Measurements from ENCODE around the gene IL22.

DNA sequence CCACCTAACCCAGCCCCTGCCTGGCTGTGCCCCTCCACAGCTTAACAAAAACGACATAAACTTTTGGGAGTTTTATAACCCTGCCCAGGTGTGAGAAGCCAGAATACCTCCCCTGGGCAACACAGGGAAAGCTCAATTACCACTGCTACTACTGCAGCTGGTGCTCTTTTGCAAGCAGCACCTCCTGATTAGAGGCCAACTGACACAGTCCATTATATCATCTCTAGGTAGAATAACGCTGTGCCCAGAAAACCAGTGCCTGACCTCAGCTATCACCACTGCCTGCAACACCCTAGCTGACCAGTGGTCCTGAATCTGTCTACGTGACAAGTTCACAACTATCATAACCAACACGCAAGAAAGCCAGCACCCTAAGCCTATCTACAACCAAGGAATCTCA is 44.5 kb upstream of the IL22 start:
- TF ChIP-seq, protein P1, sequence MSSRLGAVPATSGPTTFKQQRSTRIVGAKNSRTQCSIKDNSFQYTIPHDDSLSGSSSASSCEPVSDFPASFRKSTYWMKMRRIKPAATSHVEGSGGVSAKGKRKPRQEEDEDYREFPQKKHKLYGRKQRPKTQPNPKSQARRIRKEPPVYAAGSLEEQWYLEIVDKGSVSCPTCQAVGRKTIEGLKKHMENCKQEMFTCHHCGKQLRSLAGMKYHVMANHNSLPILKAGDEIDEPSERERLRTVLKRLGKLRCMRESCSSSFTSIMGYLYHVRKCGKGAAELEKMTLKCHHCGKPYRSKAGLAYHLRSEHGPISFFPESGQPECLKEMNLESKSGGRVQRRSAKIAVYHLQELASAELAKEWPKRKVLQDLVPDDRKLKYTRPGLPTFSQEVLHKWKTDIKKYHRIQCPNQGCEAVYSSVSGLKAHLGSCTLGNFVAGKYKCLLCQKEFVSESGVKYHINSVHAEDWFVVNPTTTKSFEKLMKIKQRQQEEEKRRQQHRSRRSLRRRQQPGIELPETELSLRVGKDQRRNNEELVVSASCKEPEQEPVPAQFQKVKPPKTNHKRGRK (CRISPR knock-in tag; IDR thresholded peaks at IDR 0.05; ENCODE audit: borderline replicate concordance): no peak
- TF ChIP-seq CTCF (IDR thresholded peaks at IDR 0.05) (no peak), RELA (CRISPR knock-in tag; IDR thresholded peaks at IDR 0.05; ENCODE audit: borderline replicate concordance) (no peak), STAT6 (CRISPR knock-in tag; conservative IDR thresholded peaks at IDR 0.05; ENCODE audit: low read depth) (no peak), CREB1 (CRISPR knock-in tag; IDR thresholded peaks at IDR 0.05) (no peak), ESRRA (CRISPR knock-in tag; IDR thresholded peaks at IDR 0.05; ENCODE audit: borderline replicate concordance) (no peak), SP1 (CRISPR knock-in tag; conservative IDR thresholded peaks at IDR 0.05) (no peak)
- TF ChIP-seq, protein P2, sequence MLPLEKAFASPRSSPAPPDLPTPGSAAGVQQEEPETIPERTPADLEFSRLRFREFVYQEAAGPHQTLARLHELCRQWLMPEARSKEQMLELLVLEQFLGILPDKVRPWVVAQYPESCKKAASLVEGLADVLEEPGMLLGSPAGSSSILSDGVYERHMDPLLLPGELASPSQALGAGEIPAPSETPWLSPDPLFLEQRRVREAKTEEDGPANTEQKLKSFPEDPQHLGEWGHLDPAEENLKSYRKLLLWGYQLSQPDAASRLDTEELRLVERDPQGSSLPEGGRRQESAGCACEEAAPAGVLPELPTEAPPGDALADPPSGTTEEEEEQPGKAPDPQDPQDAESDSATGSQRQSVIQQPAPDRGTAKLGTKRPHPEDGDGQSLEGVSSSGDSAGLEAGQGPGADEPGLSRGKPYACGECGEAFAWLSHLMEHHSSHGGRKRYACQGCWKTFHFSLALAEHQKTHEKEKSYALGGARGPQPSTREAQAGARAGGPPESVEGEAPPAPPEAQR (CRISPR knock-in tag; IDR thresholded peaks at IDR 0.05): no peak
- TF ChIP-seq, protein P3, sequence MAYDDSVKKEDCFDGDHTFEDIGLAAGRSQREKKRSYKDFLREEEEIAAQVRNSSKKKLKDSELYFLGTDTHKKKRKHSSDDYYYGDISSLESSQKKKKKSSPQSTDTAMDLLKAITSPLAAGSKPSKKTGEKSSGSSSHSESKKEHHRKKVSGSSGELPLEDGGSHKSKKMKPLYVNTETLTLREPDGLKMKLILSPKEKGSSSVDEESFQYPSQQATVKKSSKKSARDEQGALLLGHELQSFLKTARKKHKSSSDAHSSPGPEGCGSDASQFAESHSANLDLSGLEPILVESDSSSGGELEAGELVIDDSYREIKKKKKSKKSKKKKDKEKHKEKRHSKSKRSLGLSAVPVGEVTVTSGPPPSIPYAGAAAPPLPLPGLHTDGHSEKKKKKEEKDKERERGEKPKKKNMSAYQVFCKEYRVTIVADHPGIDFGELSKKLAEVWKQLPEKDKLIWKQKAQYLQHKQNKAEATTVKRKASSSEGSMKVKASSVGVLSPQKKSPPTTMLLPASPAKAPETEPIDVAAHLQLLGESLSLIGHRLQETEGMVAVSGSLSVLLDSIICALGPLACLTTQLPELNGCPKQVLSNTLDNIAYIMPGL (CRISPR knock-in tag; IDR thresholded peaks at IDR 0.05): no peak
- TF ChIP-seq, protein P4, sequence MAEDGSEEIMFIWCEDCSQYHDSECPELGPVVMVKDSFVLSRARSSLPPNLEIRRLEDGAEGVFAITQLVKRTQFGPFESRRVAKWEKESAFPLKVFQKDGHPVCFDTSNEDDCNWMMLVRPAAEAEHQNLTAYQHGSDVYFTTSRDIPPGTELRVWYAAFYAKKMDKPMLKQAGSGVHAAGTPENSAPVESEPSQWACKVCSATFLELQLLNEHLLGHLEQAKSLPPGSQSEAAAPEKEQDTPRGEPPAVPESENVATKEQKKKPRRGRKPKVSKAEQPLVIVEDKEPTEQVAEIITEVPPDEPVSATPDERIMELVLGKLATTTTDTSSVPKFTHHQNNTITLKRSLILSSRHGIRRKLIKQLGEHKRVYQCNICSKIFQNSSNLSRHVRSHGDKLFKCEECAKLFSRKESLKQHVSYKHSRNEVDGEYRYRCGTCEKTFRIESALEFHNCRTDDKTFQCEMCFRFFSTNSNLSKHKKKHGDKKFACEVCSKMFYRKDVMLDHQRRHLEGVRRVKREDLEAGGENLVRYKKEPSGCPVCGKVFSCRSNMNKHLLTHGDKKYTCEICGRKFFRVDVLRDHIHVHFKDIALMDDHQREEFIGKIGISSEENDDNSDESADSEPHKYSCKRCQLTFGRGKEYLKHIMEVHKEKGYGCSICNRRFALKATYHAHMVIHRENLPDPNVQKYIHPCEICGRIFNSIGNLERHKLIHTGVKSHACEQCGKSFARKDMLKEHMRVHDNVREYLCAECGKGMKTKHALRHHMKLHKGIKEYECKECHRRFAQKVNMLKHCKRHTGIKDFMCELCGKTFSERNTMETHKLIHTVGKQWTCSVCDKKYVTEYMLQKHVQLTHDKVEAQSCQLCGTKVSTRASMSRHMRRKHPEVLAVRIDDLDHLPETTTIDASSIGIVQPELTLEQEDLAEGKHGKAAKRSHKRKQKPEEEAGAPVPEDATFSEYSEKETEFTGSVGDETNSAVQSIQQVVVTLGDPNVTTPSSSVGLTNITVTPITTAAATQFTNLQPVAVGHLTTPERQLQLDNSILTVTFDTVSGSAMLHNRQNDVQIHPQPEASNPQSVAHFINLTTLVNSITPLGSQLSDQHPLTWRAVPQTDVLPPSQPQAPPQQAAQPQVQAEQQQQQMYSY (CRISPR knock-in tag; IDR thresholded peaks at IDR 0.05): no peak
- TF ChIP-seq, protein P5, sequence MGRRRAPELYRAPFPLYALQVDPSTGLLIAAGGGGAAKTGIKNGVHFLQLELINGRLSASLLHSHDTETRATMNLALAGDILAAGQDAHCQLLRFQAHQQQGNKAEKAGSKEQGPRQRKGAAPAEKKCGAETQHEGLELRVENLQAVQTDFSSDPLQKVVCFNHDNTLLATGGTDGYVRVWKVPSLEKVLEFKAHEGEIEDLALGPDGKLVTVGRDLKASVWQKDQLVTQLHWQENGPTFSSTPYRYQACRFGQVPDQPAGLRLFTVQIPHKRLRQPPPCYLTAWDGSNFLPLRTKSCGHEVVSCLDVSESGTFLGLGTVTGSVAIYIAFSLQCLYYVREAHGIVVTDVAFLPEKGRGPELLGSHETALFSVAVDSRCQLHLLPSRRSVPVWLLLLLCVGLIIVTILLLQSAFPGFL (CRISPR knock-in tag; IDR thresholded peaks at IDR 0.05; ENCODE audit: borderline replicate concordance): no peak
- TF ChIP-seq, protein P6, sequence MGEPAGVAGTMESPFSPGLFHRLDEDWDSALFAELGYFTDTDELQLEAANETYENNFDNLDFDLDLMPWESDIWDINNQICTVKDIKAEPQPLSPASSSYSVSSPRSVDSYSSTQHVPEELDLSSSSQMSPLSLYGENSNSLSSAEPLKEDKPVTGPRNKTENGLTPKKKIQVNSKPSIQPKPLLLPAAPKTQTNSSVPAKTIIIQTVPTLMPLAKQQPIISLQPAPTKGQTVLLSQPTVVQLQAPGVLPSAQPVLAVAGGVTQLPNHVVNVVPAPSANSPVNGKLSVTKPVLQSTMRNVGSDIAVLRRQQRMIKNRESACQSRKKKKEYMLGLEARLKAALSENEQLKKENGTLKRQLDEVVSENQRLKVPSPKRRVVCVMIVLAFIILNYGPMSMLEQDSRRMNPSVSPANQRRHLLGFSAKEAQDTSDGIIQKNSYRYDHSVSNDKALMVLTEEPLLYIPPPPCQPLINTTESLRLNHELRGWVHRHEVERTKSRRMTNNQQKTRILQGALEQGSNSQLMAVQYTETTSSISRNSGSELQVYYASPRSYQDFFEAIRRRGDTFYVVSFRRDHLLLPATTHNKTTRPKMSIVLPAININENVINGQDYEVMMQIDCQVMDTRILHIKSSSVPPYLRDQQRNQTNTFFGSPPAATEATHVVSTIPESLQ (CRISPR knock-in tag; IDR thresholded peaks at IDR 0.05): no peak
